Bronchial epithelial cell (primary cell): ENCODE data around the gene ANTXRL. TPM values are rescaled to one million over a fixed set of nuclear protein-coding genes. Genes with fewer than 3 reads are reported as not detected.
"Not testable (repeated sequence)": the region's sequence is repeated elsewhere in the genome, so short reads cannot be mapped to it uniquely, and the experiment has no call there.

ENCODE experiments used
- DNase-seq: peaks from one replicate; pipeline ENCODE4 v3.0.0-alpha.2; 2010; ENCODE audit warnings: low read depth
- FAIRE-seq: peaks from 2 replicates; lab custom pipeline; 2011; peaks lifted over from hg19 to GRCh38; lab: Jason Lieb, UNC
- H3K27me3 ChIP-seq: 2 replicates; pipeline ENCODE4 v1.5.1; 2011; ENCODE audit warnings: low read length; ENCODE audit not compliant: control insufficient read depth, insufficient read depth
- H3K36me3 ChIP-seq: 2 replicates; pipeline ENCODE4 v1.5.1; 2011; ENCODE audit warnings: low read length; ENCODE audit not compliant: control insufficient read depth, insufficient read depth
- H3K4me3 ChIP-seq: 2 replicates; pipeline ENCODE4 v1.5.1; 2011; ENCODE audit warnings: mild to moderate bottlenecking, low read depth, low read length, control low read depth
- total RNA-seq: library from RNA; depleted of rRNA; stranded (reverse); fragments of >200 nt; gene quantifications from 2 replicates; pipeline ENCODE4 v1.2.1, GENCODE V29; 2014
- TF ChIP-seq, protein P1 (sequence below): IDR thresholded peaks from 2 replicates; pipeline ENCODE4 v1.5.1; 2011; ENCODE audit warnings: mild to moderate bottlenecking, moderate library complexity, low read length, control low read depth, inconsistent platforms; ENCODE audit not compliant: insufficient read depth, severe bottlenecking

Gene ANTXRL
- total RNA-seq, 1 donor from 2014 or later = not detected

DNA sequence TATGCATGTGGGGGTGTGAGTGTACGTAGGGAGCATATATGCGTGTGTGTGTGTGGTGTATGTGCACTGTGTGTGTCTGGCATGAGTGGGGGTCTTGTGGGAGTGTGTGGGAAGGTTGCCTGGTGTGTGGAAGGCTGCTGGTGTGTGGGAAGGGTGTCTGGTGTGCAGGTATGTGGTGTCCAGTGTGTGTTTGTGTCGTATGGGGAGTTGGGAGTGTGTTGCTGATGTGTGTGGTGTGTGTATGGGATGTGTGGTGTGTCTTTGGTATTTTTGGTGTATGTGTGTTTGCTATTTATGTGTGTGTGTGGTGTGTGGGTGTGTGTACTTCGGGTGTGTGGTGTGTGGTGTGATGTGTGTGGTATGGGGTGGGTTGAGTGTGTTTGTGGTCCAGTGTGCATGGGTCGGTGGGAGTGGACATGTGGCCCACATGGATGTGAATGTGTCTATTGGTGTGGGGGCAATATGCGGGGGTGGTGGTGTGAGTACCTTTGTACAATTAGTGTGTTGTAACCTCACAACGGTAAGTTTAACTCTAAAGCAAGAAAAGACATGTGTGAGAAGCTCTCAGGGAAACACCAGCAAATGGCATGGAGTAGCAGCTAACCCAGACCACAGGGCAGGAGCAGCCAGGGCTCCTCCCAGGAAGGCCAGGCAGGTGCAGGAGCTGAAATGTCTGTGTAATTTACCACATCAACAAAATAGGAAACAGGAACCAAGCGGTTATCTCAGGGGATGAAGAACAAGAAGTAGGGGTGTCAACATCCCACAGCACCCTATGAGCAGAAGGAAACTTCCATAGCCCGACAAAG, 11.9 kb downstream of the ANTXRL start:
- Histone ChIP-seq H3K4me3 (no peak overlapping the region), H3K36me3 (no peaks in the 10 kb centered on the region), H3K27me3 (peaks cover 2% of the 10 kb centered on the region)
- FAIRE-seq (no peak), DNase-seq (no peak)
- TF ChIP-seq, protein P1, sequence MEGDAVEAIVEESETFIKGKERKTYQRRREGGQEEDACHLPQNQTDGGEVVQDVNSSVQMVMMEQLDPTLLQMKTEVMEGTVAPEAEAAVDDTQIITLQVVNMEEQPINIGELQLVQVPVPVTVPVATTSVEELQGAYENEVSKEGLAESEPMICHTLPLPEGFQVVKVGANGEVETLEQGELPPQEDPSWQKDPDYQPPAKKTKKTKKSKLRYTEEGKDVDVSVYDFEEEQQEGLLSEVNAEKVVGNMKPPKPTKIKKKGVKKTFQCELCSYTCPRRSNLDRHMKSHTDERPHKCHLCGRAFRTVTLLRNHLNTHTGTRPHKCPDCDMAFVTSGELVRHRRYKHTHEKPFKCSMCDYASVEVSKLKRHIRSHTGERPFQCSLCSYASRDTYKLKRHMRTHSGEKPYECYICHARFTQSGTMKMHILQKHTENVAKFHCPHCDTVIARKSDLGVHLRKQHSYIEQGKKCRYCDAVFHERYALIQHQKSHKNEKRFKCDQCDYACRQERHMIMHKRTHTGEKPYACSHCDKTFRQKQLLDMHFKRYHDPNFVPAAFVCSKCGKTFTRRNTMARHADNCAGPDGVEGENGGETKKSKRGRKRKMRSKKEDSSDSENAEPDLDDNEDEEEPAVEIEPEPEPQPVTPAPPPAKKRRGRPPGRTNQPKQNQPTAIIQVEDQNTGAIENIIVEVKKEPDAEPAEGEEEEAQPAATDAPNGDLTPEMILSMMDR = no peak

DNA sequence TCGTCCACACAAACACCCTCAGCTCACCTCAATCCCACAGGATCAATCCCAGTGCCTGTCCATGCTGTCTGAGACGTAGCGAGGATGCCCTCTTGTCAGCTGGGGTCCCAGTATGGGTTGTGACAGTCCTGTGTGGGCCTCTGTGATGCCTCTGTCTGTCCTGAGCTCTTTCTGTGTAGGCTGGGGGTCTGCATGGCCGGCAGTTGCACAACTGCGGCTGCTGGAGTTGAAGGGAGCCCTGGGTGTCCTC, 12.4 kb downstream of the ANTXRL start:
- FAIRE-seq (no peak), DNase-seq (no peak)
- TF ChIP-seq, protein P1 = no peak

DNA sequence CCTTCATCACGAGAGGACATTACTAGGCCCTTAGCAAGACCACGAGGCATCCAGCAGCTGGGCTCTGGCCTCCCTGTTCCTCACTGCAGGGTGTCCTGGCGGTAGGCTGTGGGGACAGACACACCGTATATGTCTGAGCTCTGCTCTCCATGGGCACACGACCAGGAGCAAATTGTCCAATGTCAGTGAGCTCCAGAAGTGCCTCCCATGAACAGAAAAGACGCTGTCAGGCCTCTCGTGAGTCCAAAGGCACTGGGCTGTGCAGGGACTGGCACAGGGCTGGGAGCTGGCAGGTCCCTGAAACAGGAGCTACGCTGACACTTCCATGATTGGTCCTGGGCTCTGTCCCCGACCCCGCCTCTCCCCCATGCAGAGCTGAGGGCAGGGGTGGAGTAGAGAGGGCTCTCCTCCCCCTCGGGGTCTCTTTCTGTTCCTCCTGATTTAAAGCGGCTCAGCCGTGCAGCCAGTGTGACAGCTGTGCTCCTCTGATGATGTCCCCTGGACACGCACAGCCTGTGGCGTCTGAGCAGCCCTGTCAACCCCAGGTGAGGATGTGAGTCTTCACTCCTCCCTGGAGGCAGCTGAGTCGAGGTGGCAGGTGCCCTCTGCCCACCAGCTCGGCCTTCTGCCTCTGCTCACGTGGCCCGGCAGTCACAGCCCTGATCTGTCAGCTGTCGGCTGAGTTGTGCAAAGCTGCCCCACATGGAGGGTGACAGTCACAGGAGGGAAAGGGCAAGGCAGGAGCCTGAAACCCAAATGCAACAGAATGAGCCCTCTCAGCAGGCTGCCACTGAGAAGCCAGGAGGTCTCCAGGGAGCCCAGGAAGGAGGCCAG, 13.0 kb downstream of the ANTXRL start:
- no peaks in the 10 kb centered on the region for H3K36me3 ChIP-seq
- FAIRE-seq (no peak), DNase-seq (no peak)
- no peak overlapping the region for H3K4me3 ChIP-seq
- H3K27me3 ChIP-seq = peaks cover 2% of the 10 kb centered on the region
- TF ChIP-seq, protein P1 = no peak

More for the DNA sequence above, 12.4 kb downstream of the ANTXRL start:
- H3K27me3 ChIP-seq = peaks cover 2% of the 10 kb centered on the region
- H3K36me3 ChIP-seq = no peaks in the 10 kb centered on the region
- H3K4me3 ChIP-seq = no peak overlapping the region

DNA sequence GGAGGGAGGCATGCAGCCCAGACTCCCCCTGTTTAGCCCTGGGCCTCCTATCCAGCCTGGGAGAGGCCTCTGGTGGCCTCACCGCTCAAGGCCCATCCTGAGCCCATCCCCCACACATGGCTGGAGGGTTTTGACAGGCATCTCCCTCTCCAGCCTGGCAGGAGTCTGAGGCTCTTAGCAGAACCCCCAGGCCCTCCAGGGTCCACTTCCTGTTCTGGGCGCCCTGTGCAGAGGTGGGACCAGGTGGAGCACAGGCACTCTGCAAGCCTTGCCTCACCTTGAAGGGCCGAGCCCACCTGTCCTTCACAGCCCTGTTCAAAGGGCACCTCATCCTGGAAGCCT, 13.5 kb downstream of the ANTXRL start:
- H3K27me3 ChIP-seq, FAIRE-seq, DNase-seq, H3K36me3 ChIP-seq, H3K4me3 ChIP-seq: not testable (repeated sequence)

DNA sequence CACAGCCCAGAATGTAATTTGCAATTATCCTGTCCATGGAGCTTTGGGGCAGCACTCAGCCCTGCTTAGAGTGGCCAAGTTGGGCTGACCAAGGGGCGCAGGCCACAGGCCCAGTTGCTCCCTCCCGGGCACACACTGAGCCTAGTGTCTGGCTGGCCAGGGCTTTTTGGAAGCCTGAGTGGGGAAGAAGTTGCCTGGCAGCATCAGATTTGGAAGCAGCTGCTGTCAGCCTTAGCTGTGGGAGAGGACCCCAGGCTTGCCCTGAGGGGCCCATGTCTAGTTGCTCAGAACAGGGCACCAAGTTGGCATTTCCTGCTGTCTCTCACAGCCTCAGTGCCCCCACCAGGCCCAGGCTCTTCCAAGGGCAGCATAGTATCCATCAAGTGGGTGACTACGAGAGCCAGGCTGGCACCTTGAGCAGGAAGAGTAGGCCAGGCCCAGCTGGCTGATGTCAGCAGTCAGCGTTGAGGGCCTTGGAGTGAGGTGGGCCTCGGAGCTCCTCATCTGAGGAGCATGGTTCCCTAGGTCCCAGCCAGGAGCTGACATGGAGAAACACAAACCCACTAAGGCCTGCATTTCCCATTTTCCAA, 14.4 kb downstream of the ANTXRL start:
- no peak for DNase-seq
- TF ChIP-seq, protein P1 = no peak
- no peak for FAIRE-seq
- Histone ChIP-seq H3K36me3 (no peaks in the 10 kb centered on the region), H3K27me3 (peaks cover 2% of the 10 kb centered on the region), H3K4me3 (no peak overlapping the region)
